IMR-90 (cell line): ENCODE data around the gene MAFF. TPM values are rescaled to one million over a fixed set of nuclear protein-coding genes. Genes with fewer than 3 reads are reported as not detected.

Source experiments
- ATAC-seq: fragments of 200-7000 bp; cut with Tn5 transposase; 2 replicates; pipeline ENCODE4 v1.9.1; 2020; ENCODE audit warnings: low read depth, mild to moderate bottlenecking, moderate library complexity
- BruUV-seq: library from RNA; stranded (reverse); fragments of 400-500 nt; replicated peaks from 2 replicates; lab custom pipeline; 2021; lab: Mats Ljungman, UMichigan
- CTCF ChIA-PET: fragments of 300-600 bp; formaldehyde crosslinking; extraction: SDS; loops from one replicate; lab custom pipeline; 2021; ENCODE audit warnings: antibody characterized with exemption; lab: Yijun Ruan, JAX
- POLR2A ChIA-PET: fragments of 300-600 bp; sonication (Branson Sonifier 250); formaldehyde crosslinking; loops from one replicate; lab custom pipeline; 2022; ENCODE audit warnings: antibody characterized with exemption; ENCODE audit not compliant: unreplicated experiment; lab: Charles Lee
- DNase-seq: peaks from one replicate; pipeline ENCODE4 v3.0.0; 2013
- H2AFZ ChIP-seq: replicated peaks from 2 replicates; pipeline ENCODE3; 2013; ENCODE audit warnings: low read length, mild to moderate bottlenecking; ENCODE audit not compliant: poor library complexity
- H2AK5ac ChIP-seq: 2 replicates; pipeline ENCODE4 v1.6.1; 2013; ENCODE audit warnings: low read depth, low read length, inconsistent platforms
- H2AK9ac ChIP-seq: replicated peaks from 2 replicates; pipeline ENCODE3; 2013; ENCODE audit warnings: mild to moderate bottlenecking, low read depth, low read length, moderate library complexity; ENCODE audit not compliant: poor library complexity
- H2BK120ac ChIP-seq: 2 replicates; pipeline ENCODE4 v1.6.1; 2013; ENCODE audit warnings: low read depth, low read length, inconsistent platforms
- H2BK15ac ChIP-seq: 3 replicates; pipeline ENCODE4 v1.6.1; 2013; ENCODE audit warnings: low read depth, low read length, inconsistent platforms
- H2BK20ac ChIP-seq: 2 replicates; pipeline ENCODE4 v1.6.1; 2013; ENCODE audit warnings: low read depth, mild to moderate bottlenecking, inconsistent platforms, low read length, moderate library complexity
- H2BK5ac ChIP-seq: 2 replicates; pipeline ENCODE4 v1.6.1; 2013; ENCODE audit warnings: mild to moderate bottlenecking, low read depth, low read length, inconsistent platforms; ENCODE audit not compliant: poor library complexity, severe bottlenecking
- H3K14ac ChIP-seq: replicated peaks from 2 replicates; pipeline ENCODE4 v1.6.1; 2013; ENCODE audit warnings: low read depth, low read length, inconsistent platforms
- H3K18ac ChIP-seq: 2 replicates; pipeline ENCODE4 v1.6.1; 2013; ENCODE audit warnings: low read depth, low read length, control low read depth
- H3K23ac ChIP-seq: 2 replicates; pipeline ENCODE4 v1.6.1; 2013; ENCODE audit warnings: low read depth, low read length, inconsistent platforms
- H3K27ac ChIP-seq: 2 replicates; pipeline ENCODE4 v1.5.1; 2013; ENCODE audit warnings: mild to moderate bottlenecking, control low read depth, low read length; ENCODE audit not compliant: insufficient read depth
- H3K27me3 ChIP-seq: 2 replicates; pipeline ENCODE4 v1.6.1; 2013; ENCODE audit warnings: low read length; ENCODE audit not compliant: control insufficient read depth, insufficient read depth
- H3K36me3 ChIP-seq: 2 replicates; pipeline ENCODE4 v1.6.1; 2013; ENCODE audit warnings: low read length, mixed read lengths; ENCODE audit not compliant: control insufficient read depth, insufficient read depth
- H3K4ac ChIP-seq: 2 replicates; pipeline ENCODE4 v1.6.1; 2013; ENCODE audit warnings: low read depth, low read length, inconsistent platforms
- H3K4me1 ChIP-seq: 2 replicates; pipeline ENCODE4 v1.6.1; 2013; ENCODE audit warnings: low read length, mixed read lengths; ENCODE audit not compliant: control insufficient read depth, insufficient read depth
- H3K4me2 ChIP-seq: 2 replicates; pipeline ENCODE4 v1.6.1; 2013; ENCODE audit warnings: low read depth, mild to moderate bottlenecking, control low read depth, low read length, moderate library complexity
- H3K4me3 ChIP-seq: 2 replicates; pipeline ENCODE4 v1.5.1; 2013; ENCODE audit warnings: low read depth, mild to moderate bottlenecking, control low read depth, low read length, moderate library complexity; ENCODE audit not compliant: insufficient read depth
- H3K56ac ChIP-seq: 2 replicates; pipeline ENCODE4 v1.6.1; 2013; ENCODE audit warnings: low read length, inconsistent platforms; ENCODE audit not compliant: insufficient read depth; ENCODE audit errors: extremely low read depth
- H3K79me1 ChIP-seq, 2 experiments: 2 replicates each; pipeline ENCODE4 v1.6.1; 2013; ENCODE audit warnings: low read length in 2 of 2, inconsistent platforms in 1 of 2, low read depth in 1 of 2
- H3K9ac ChIP-seq: 2 replicates; pipeline ENCODE4 v1.6.1; 2013; ENCODE audit warnings: low read depth, low read length, control low read depth
- H3K9me1 ChIP-seq: 2 replicates; pipeline ENCODE4 v1.6.1; 2013; ENCODE audit warnings: low read length, inconsistent platforms; ENCODE audit not compliant: insufficient read depth
- H3K9me3 ChIP-seq: 2 replicates; pipeline ENCODE4 v1.6.1; 2013; ENCODE audit warnings: low read length; ENCODE audit not compliant: control insufficient read depth, insufficient read depth
- H4K20me1 ChIP-seq: 2 replicates; pipeline ENCODE4 v1.6.1; 2013; ENCODE audit warnings: low read length, inconsistent platforms; ENCODE audit not compliant: insufficient read depth
- H4K5ac ChIP-seq: 2 replicates; pipeline ENCODE4 v1.6.1; 2013; ENCODE audit warnings: mild to moderate bottlenecking, low read depth, low read length, control low read depth
- H4K8ac ChIP-seq, 2 experiments: 2 replicates each; pipeline ENCODE4 v1.6.1; 2013; ENCODE audit warnings: low read depth in 2 of 2, low read length in 2 of 2, control low read depth in 1 of 2, inconsistent platforms in 1 of 2
- H4K91ac ChIP-seq: 2 replicates; pipeline ENCODE4 v1.6.1; 2013; ENCODE audit warnings: low read depth, low read length, inconsistent platforms; ENCODE audit not compliant: insufficient read depth
- BHLHE40 ChIP-seq: fragments of 150-350 bp; IDR thresholded peaks from 2 replicates; pipeline ENCODE4 v1.6.1; 2016; ENCODE audit warnings: mild to moderate bottlenecking, low read depth, low read length
- CEBPB ChIP-seq: IDR thresholded peaks from 2 replicates; pipeline ENCODE4 v1.6.1; 2012; ENCODE audit warnings: low read depth, low read length, improper control_type of control experiment
- CHD1 ChIP-seq: IDR thresholded peaks from 2 replicates; pipeline ENCODE4 v1.6.1; 2012; ENCODE audit warnings: low read depth, low read length, improper control_type of control experiment
- CTCF ChIP-seq: conservative IDR thresholded peaks from 2 replicates; pipeline ENCODE4 v1.5.1; 2012; ENCODE audit warnings: mild to moderate bottlenecking, low read depth, low read length, improper control_type of control experiment
- ELK1 ChIP-seq: fragments of 150-350 bp; IDR thresholded peaks from 2 replicates; pipeline ENCODE4 v1.6.1; 2016; ENCODE audit warnings: low read depth, mild to moderate bottlenecking, low read length, moderate library complexity, borderline replicate concordance
- FOS ChIP-seq: fragments of 150-350 bp; IDR thresholded peaks from 2 replicates; pipeline ENCODE4 v1.6.1; 2016; ENCODE audit warnings: low read depth, low read length
- MAFK ChIP-seq: IDR thresholded peaks from 2 replicates; pipeline ENCODE4 v1.6.1; 2012; ENCODE audit warnings: low read depth, low read length, improper control_type of control experiment
- MAZ ChIP-seq: IDR thresholded peaks from 2 replicates; pipeline ENCODE4 v1.6.1; 2012; ENCODE audit warnings: low read depth, mild to moderate bottlenecking, low read length, improper control_type of control experiment, moderate library complexity, borderline replicate concordance
- POLR2A ChIP-seq: IDR thresholded peaks from 2 replicates; pipeline ENCODE4 v1.6.1; 2012; ENCODE audit warnings: mild to moderate bottlenecking, low read depth, low read length
- RAD21 ChIP-seq: IDR thresholded peaks from 2 replicates; pipeline ENCODE4 v1.6.1; 2012; ENCODE audit warnings: low read length, improper control_type of control experiment
- RFX5 ChIP-seq: IDR thresholded peaks from 2 replicates; pipeline ENCODE4 v1.8.0; 2012; ENCODE audit warnings: low read depth, mild to moderate bottlenecking, low read length, moderate library complexity
- WGBS, 2 experiments: methylation state at CpG; one replicate each; pipeline versions ENCODE4 v1.1.5 to v1.1.7; 2013; ENCODE audit warnings: missing lambda C conversion rate in 2 of 2; ENCODE audit not compliant: insufficient read length in 1 of 2; ENCODE audit errors: extremely low coverage in 2 of 2; 5-methylcytosine and 5-hydroxymethylcytosine counted together
- dilution Hi-C: fragments of 300-500 bp; cut with HindIII; formaldehyde crosslinking; loops from one replicate; pipeline ENCODE4 v1.14.3; 2018; ENCODE audit warnings: low sequenced_read_pairs; ENCODE audit not compliant: unreplicated experiment
- in situ Hi-C: fragments of 300-500 bp; cut with MboI; formaldehyde crosslinking; loops from 3 replicates; pipeline ENCODE4 v1.14.3; 2019; ENCODE audit warnings: low sequenced_read_pairs, inconsistent platforms, mixed read lengths
- intact Hi-C: fragments of 100-400 bp; cut with micrococcal nuclease; formaldehyde crosslinking; loops from 2 replicates; pipeline ENCODE4 v1.10.0; 2022
- polyA plus RNA-seq, 3 experiments: library from polyadenylated mRNA; depleted of rRNA; stranded (reverse); fragments of >200 nt; gene quantifications; 2 replicates each; pipeline ENCODE4 v1.2.3, GENCODE V29; 2012; ENCODE audit warnings: low replicate concordance in 1 of 3
- total RNA-seq: library from RNA; depleted of rRNA; stranded (reverse); fragments of >200 nt; gene quantifications from 2 replicates; pipeline ENCODE4 v1.2.3, GENCODE V29; 2012

Gene MAFF
- total and polyA plus RNA-seq, 2 of the 4 experiments (the other 2 are of a cell fraction): 18.3 to 25.9 TPM

- no peak overlapping the region for H3K4ac ChIP-seq
- no peaks in the 10 kb centered on the region for H4K20me1 ChIP-seq
- H4K8ac ChIP-seq: no peak overlapping the region
- no peak for DNase-seq
- H2AK5ac ChIP-seq: peak overlapping the region; percentile 44; the same call in 1 of the 2 replicates
- no peak overlapping the region for H3K4me3 ChIP-seq
- H2BK15ac ChIP-seq: no peak overlapping the region
- in situ Hi-C loops (no loop called here), intact Hi-C loops (no loop called here), dilution Hi-C loops (no loop called here)
- H3K56ac ChIP-seq: no peak overlapping the region
- ChIA-PET POLR2A (no interaction called here), CTCF (no interaction called here)
- H3K23ac ChIP-seq: no peak overlapping the region
- no peak overlapping the region for H3K14ac ChIP-seq
- WGBS, 2 experiments: 95 to 100% methylated on average over 4 to 10 of the region's 25 CpGs
- H2BK120ac ChIP-seq: no peak overlapping the region
- peaks cover 10% of the 10 kb centered on the region for H3K9me1 ChIP-seq
- TF ChIP-seq MAFK (no peak), FOS (no peak), BHLHE40 (no peak), MAZ (no peak), ELK1 (no peak), CTCF (no peak), POLR2A (no peak), RFX5 (no peak), CHD1 (no peak), CEBPB (no peak), RAD21 (no peak)
- BruUV-seq: no TSS peak
- ATAC-seq: no peak
- H2AFZ ChIP-seq: no peak overlapping the region
- H3K27ac ChIP-seq: no peak overlapping the region
- no peak overlapping the region for H4K5ac ChIP-seq
- peak overlapping the region; percentile 48 for H2AK9ac ChIP-seq
- no peak overlapping the region for H4K91ac ChIP-seq
- H3K4me2 ChIP-seq: no peak overlapping the region
- H3K27me3 ChIP-seq: no peaks in the 10 kb centered on the region
- H3K4me1 ChIP-seq: peaks cover 14% of the 10 kb centered on the region
- no peak overlapping the region for H2BK20ac ChIP-seq
- H2BK5ac ChIP-seq: no peak overlapping the region
- no peaks in the 10 kb centered on the region for H3K9me3 ChIP-seq
- H3K36me3 ChIP-seq: peaks cover 75% of the 10 kb centered on the region
- H3K9ac ChIP-seq: no peak overlapping the region
- peaks cover 14 to 55% of the 10 kb centered on the region in 2 experiments for H3K79me1 ChIP-seq
- H3K18ac ChIP-seq: no peak overlapping the region
Observed at GRCh38 chr22:38226853-38227649, 25.3 kb downstream of the MAFF start.
